Measurements from ENCODE around the gene STK38L. TPM values are rescaled to one million over a fixed set of nuclear protein-coding genes. Genes with fewer than 3 reads are reported as not detected.
A peak's percentile ranks its signal among the peaks of the same experiment; 100 is the strongest.

The STK38L gene
- polyA plus RNA-seq, 1 donor from 2014 or later = 12.7 TPM

- no peaks in the 10 kb centered on the region for H3K9me3 Mint-ChIP-seq
- no peaks in the 10 kb centered on the region for H3K27me3 Mint-ChIP-seq
- H3K4me3 Mint-ChIP-seq = no peak overlapping the region
- H3K36me3 Mint-ChIP-seq = peaks cover 6% of the 10 kb centered on the region
- H3K27ac Mint-ChIP-seq = no peak overlapping the region
- peaks cover 9 to 30% (median 17%) of the 10 kb centered on the region in 3 donors for H3K4me1 Mint-ChIP-seq
Observed at GRCh38 chr12:27279826-27280225, 35.7 kb downstream of the STK38L start.

- H3K4me3 Mint-ChIP-seq = no peak overlapping the region
- H3K27me3 Mint-ChIP-seq = no peaks in the 10 kb centered on the region
- H3K36me3 Mint-ChIP-seq = peaks cover 6% of the 10 kb centered on the region
- no peak overlapping the region for H3K27ac Mint-ChIP-seq
- no peaks in the 10 kb centered on the region for H3K9me3 Mint-ChIP-seq
- peaks cover 10 to 31% (median 19%) of the 10 kb centered on the region in 3 donors for H3K4me1 Mint-ChIP-seq
Observed at GRCh38 chr12:27280412-27280811, 36.3 kb downstream of the STK38L start.

- Mint-ChIP-seq H3K27me3 (no peaks in the 10 kb centered on the region), H3K27ac (no peak overlapping the region), H3K36me3 (peaks cover 3% of the 10 kb centered on the region), H3K4me3 (no peak overlapping the region), H3K9me3 (no peaks in the 10 kb centered on the region), H3K4me1 (peaks cover 12 to 36% (median 19%) of the 10 kb centered on the region in 3 donors)
Observed at GRCh38 chr12:27282754-27283153, 38.7 kb downstream of the STK38L start.

- no peaks in the 10 kb centered on the region for H3K27me3 Mint-ChIP-seq
- peaks cover 15 to 28% (median 15%) of the 10 kb centered on the region in 3 donors for H3K4me1 Mint-ChIP-seq
- H3K36me3 Mint-ChIP-seq = peaks cover 5% of the 10 kb centered on the region
- no peak overlapping the region for H3K27ac Mint-ChIP-seq
- peak overlapping the region in 1 of 4 donors; percentile 72 for H3K4me3 Mint-ChIP-seq
- no peaks in the 10 kb centered on the region for H3K9me3 Mint-ChIP-seq
Observed at GRCh38 chr12:27284021-27284420, 39.9 kb downstream of the STK38L start.

GRCh38 chr12:27284751-27285150, 40.7 kb downstream of the STK38L start:
- H3K36me3 Mint-ChIP-seq = peaks cover 5% of the 10 kb centered on the region
- no peaks in the 10 kb centered on the region for H3K27me3 Mint-ChIP-seq
- no peaks in the 10 kb centered on the region for H3K9me3 Mint-ChIP-seq
- H3K4me1 Mint-ChIP-seq = peaks cover 21 to 34% (median 22%) of the 10 kb centered on the region in 3 donors
- H3K27ac Mint-ChIP-seq = no peak overlapping the region
- H3K4me3 Mint-ChIP-seq = no peak overlapping the region

GRCh38 chr12:27285403-27285802, 41.3 kb downstream of the STK38L start:
- H3K9me3 Mint-ChIP-seq = no peaks in the 10 kb centered on the region
- no peak overlapping the region for H3K27ac Mint-ChIP-seq
- no peaks in the 10 kb centered on the region for H3K27me3 Mint-ChIP-seq
- peaks cover 4% of the 10 kb centered on the region for H3K36me3 Mint-ChIP-seq
- peaks cover 22 to 36% (median 24%) of the 10 kb centered on the region in 3 donors for H3K4me1 Mint-ChIP-seq
- H3K4me3 Mint-ChIP-seq = peak overlapping the region in 1 of 4 donors; percentile 33

DNA sequence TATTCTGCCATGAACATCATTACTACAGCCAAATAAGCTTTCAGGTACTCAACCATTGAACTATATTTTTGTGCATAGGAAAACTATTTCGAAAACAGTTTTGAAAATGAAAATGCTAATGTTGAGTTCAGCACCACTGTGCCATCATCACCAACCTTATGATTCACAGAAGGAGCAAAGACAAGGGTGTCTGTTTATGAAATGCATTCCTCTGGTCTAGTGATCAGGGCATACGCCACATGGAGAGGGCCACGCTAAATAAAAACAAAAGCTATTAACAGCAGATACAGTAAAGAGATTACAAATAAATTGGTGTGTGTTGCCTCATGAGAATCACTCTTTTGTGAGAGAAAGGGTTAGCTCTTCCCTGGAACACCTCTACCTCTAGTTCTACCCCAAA, 45.3 kb downstream of the STK38L start:
- Mint-ChIP-seq H3K4me1 (peaks cover 21 to 37% (median 27%) of the 10 kb centered on the region in 3 donors), H3K27ac (no peak overlapping the region), H3K27me3 (no peaks in the 10 kb centered on the region), H3K4me3 (peak overlapping the region in 1 of 4 donors; percentile 17), H3K36me3 (peaks cover 8% of the 10 kb centered on the region), H3K9me3 (no peaks in the 10 kb centered on the region)

DNA sequence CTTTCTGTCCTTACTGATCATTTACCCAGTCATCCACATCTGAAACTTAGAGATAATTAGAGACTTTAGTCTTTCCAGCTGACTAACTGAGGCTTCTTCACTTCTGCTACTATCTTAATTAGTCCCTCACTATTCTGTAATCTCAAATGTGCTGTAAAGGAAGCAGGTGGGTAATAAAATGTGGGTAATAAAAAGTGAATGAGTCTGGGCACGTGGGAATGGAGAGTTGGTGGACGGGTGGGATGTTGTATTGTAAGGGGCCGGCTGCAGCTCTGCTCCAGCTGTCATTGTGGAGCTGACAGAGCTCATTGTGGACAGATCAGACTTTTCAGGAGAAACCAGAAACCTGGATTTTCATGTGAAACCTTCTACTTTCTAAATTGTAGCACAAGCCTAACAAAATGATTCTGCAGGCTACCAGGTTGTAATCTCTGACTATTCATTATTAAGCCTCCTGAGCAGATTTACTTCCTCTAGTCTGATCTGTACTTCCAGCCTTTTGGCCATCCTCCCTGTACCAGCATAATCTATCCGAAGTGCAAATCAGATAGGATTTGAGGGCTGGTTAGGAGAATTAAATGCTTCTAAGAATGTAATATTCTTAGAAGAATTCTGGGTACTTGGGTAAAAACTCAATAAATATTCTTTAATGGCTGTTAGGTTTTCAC, 46.5 kb downstream of the STK38L start:
- Mint-ChIP-seq H3K36me3 (peaks cover 8% of the 10 kb centered on the region), H3K27me3 (no peaks in the 10 kb centered on the region), H3K9me3 (no peaks in the 10 kb centered on the region), H3K27ac (peak overlapping the region in 1 of 3 donors; percentile 72), H3K4me1 (peaks cover 13 to 31% (median 24%) of the 10 kb centered on the region in 3 donors), H3K4me3 (no peak overlapping the region)

GRCh38 chr12:27291862-27292261, 47.8 kb downstream of the STK38L start:
- Mint-ChIP-seq H3K27ac (no peak overlapping the region), H3K27me3 (no peaks in the 10 kb centered on the region), H3K36me3 (peaks cover 8% of the 10 kb centered on the region), H3K4me1 (peaks cover 13 to 25% (median 20%) of the 10 kb centered on the region in 3 donors), H3K9me3 (no peaks in the 10 kb centered on the region), H3K4me3 (no peak overlapping the region)

- H3K27ac Mint-ChIP-seq = no peak overlapping the region
- peaks cover 9% of the 10 kb centered on the region for H3K36me3 Mint-ChIP-seq
- no peaks in the 10 kb centered on the region for H3K9me3 Mint-ChIP-seq
- H3K4me1 Mint-ChIP-seq = peaks cover 13 to 25% (median 20%) of the 10 kb centered on the region in 3 donors
- H3K4me3 Mint-ChIP-seq = no peak overlapping the region
- H3K27me3 Mint-ChIP-seq = no peaks in the 10 kb centered on the region
Observed at GRCh38 chr12:27292718-27293117, 48.6 kb downstream of the STK38L start.

DNA sequence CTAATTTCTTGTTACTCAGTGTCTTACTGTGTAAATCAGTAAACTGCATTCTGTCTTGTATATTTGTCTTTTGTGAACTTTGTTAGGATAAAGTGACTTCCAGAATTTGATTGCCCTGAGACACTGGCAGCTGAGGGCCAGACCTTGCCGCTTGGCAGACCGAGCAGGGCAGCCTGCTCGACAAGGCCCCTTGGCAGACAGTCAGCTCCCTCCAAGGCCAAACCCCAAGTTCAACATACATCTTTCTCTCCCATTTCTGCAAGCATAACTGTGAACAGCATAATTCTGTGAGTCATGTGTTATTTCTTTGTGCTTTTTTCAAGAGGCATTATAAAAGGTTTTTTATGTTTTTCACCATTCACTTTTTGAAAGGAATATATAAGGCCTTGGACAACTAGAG, 49.4 kb downstream of the STK38L start:
- Mint-ChIP-seq H3K4me3 (no peak overlapping the region), H3K27ac (no peak overlapping the region), H3K27me3 (no peaks in the 10 kb centered on the region), H3K9me3 (no peaks in the 10 kb centered on the region), H3K4me1 (peaks cover 13 to 25% (median 20%) of the 10 kb centered on the region in 3 donors), H3K36me3 (peaks cover 13% of the 10 kb centered on the region)

GRCh38 chr12:27296674-27297073, 52.6 kb downstream of the STK38L start:
- H3K27me3 Mint-ChIP-seq = no peaks in the 10 kb centered on the region
- H3K27ac Mint-ChIP-seq = peak overlapping the region in 1 of 3 donors; percentile 33
- H3K4me1 Mint-ChIP-seq = peaks cover 5 to 7% (median 6%) of the 10 kb centered on the region in 3 donors
- H3K36me3 Mint-ChIP-seq = peaks cover 20% of the 10 kb centered on the region
- no peaks in the 10 kb centered on the region for H3K9me3 Mint-ChIP-seq
- H3K4me3 Mint-ChIP-seq = no peak overlapping the region

DNA sequence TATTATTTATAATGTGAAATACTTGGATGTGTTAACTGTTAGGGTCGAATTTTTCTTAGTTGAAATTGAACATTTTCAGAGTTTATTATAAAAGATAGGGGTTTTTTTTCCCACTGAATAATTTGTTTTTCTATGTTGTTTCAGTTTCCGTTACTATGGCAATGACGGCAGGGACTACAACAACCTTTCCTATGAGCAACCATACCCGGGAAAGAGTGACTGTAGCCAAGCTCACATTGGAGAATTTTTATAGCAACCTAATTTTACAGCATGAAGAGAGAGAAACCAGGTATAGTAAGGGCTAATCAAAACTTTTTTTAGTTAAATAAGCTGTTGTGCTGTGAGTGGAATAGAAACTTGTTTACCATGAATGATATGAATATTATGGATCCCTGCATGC, 53.5 kb downstream of the STK38L start:
- H3K27ac Mint-ChIP-seq = peak overlapping the region in 1 of 3 donors; percentile 13
- no peaks in the 10 kb centered on the region for H3K9me3 Mint-ChIP-seq
- peaks cover 20% of the 10 kb centered on the region for H3K36me3 Mint-ChIP-seq
- peak overlapping the region in 1 of 4 donors; percentile 29 for H3K4me3 Mint-ChIP-seq
- H3K27me3 Mint-ChIP-seq = no peaks in the 10 kb centered on the region
- peaks cover 5 to 7% (median 5%) of the 10 kb centered on the region in 3 donors for H3K4me1 Mint-ChIP-seq

GRCh38 chr12:27299102-27299501, 55.0 kb downstream of the STK38L start:
- Mint-ChIP-seq H3K4me3 (peak overlapping the region in 1 of 4 donors; percentile 78), H3K36me3 (peaks cover 16% of the 10 kb centered on the region), H3K27me3 (no peaks in the 10 kb centered on the region), H3K9me3 (no peaks in the 10 kb centered on the region), H3K27ac (peak overlapping the region in 1 of 3 donors; percentile 40), H3K4me1 (peaks cover 0 to 7% (median 5%) of the 10 kb centered on the region in 3 donors)

- no peaks in the 10 kb centered on the region for H3K9me3 Mint-ChIP-seq
- no peak overlapping the region for H3K27ac Mint-ChIP-seq
- H3K36me3 Mint-ChIP-seq = peaks cover 16% of the 10 kb centered on the region
- H3K4me1 Mint-ChIP-seq = peaks cover 0 to 5% (median 3%) of the 10 kb centered on the region in 3 donors
- H3K4me3 Mint-ChIP-seq = no peak overlapping the region
- no peaks in the 10 kb centered on the region for H3K27me3 Mint-ChIP-seq
Observed at GRCh38 chr12:27300226-27300625, 56.1 kb downstream of the STK38L start.
